IMR-90 (cell line): ENCODE data around the gene AKR7A2. TPM values are rescaled to one million over a fixed set of nuclear protein-coding genes. Genes with fewer than 3 reads are reported as not detected.
"Not testable (repeated sequence)": the region's sequence is repeated elsewhere in the genome, so short reads cannot be mapped to it uniquely, and the experiment has no call there.

Experiments
- ATAC-seq: fragments of 200-7000 bp; cut with Tn5 transposase; 2 replicates; pipeline ENCODE4 v1.9.1; 2020; ENCODE audit warnings: low read depth, mild to moderate bottlenecking, moderate library complexity
- BruUV-seq: library from RNA; stranded (reverse); fragments of 400-500 nt; replicated peaks from 2 replicates; lab custom pipeline; 2021; lab: Mats Ljungman, UMichigan
- CTCF ChIA-PET: fragments of 300-600 bp; formaldehyde crosslinking; extraction: SDS; loops from one replicate; lab custom pipeline; 2021; ENCODE audit warnings: antibody characterized with exemption; lab: Yijun Ruan, JAX
- POLR2A ChIA-PET: fragments of 300-600 bp; sonication (Branson Sonifier 250); formaldehyde crosslinking; loops from one replicate; lab custom pipeline; 2022; ENCODE audit warnings: antibody characterized with exemption; ENCODE audit not compliant: unreplicated experiment; lab: Charles Lee
- DNase-seq: peaks from one replicate; pipeline ENCODE4 v3.0.0; 2013
- H2AFZ ChIP-seq: replicated peaks from 2 replicates; pipeline ENCODE3; 2013; ENCODE audit warnings: low read length, mild to moderate bottlenecking; ENCODE audit not compliant: poor library complexity
- H2AK5ac ChIP-seq: 2 replicates; pipeline ENCODE4 v1.6.1; 2013; ENCODE audit warnings: low read depth, low read length, inconsistent platforms
- H2AK9ac ChIP-seq: replicated peaks from 2 replicates; pipeline ENCODE3; 2013; ENCODE audit warnings: mild to moderate bottlenecking, low read depth, low read length, moderate library complexity; ENCODE audit not compliant: poor library complexity
- H2BK120ac ChIP-seq: 2 replicates; pipeline ENCODE4 v1.6.1; 2013; ENCODE audit warnings: low read depth, low read length, inconsistent platforms
- H2BK15ac ChIP-seq: 3 replicates; pipeline ENCODE4 v1.6.1; 2013; ENCODE audit warnings: low read depth, low read length, inconsistent platforms
- H2BK20ac ChIP-seq: 2 replicates; pipeline ENCODE4 v1.6.1; 2013; ENCODE audit warnings: low read depth, mild to moderate bottlenecking, inconsistent platforms, low read length, moderate library complexity
- H2BK5ac ChIP-seq: 2 replicates; pipeline ENCODE4 v1.6.1; 2013; ENCODE audit warnings: mild to moderate bottlenecking, low read depth, low read length, inconsistent platforms; ENCODE audit not compliant: poor library complexity, severe bottlenecking
- H3K14ac ChIP-seq: replicated peaks from 2 replicates; pipeline ENCODE4 v1.6.1; 2013; ENCODE audit warnings: low read depth, low read length, inconsistent platforms
- H3K18ac ChIP-seq: 2 replicates; pipeline ENCODE4 v1.6.1; 2013; ENCODE audit warnings: low read depth, low read length, control low read depth
- H3K23ac ChIP-seq: 2 replicates; pipeline ENCODE4 v1.6.1; 2013; ENCODE audit warnings: low read depth, low read length, inconsistent platforms
- H3K27ac ChIP-seq: 2 replicates; pipeline ENCODE4 v1.5.1; 2013; ENCODE audit warnings: mild to moderate bottlenecking, control low read depth, low read length; ENCODE audit not compliant: insufficient read depth
- H3K27me3 ChIP-seq: 2 replicates; pipeline ENCODE4 v1.6.1; 2013; ENCODE audit warnings: low read length; ENCODE audit not compliant: control insufficient read depth, insufficient read depth
- H3K36me3 ChIP-seq: 2 replicates; pipeline ENCODE4 v1.6.1; 2013; ENCODE audit warnings: low read length, mixed read lengths; ENCODE audit not compliant: control insufficient read depth, insufficient read depth
- H3K4ac ChIP-seq: 2 replicates; pipeline ENCODE4 v1.6.1; 2013; ENCODE audit warnings: low read depth, low read length, inconsistent platforms
- H3K4me1 ChIP-seq: 2 replicates; pipeline ENCODE4 v1.6.1; 2013; ENCODE audit warnings: low read length, mixed read lengths; ENCODE audit not compliant: control insufficient read depth, insufficient read depth
- H3K4me2 ChIP-seq: 2 replicates; pipeline ENCODE4 v1.6.1; 2013; ENCODE audit warnings: low read depth, mild to moderate bottlenecking, control low read depth, low read length, moderate library complexity
- H3K4me3 ChIP-seq: 2 replicates; pipeline ENCODE4 v1.5.1; 2013; ENCODE audit warnings: low read depth, mild to moderate bottlenecking, control low read depth, low read length, moderate library complexity; ENCODE audit not compliant: insufficient read depth
- H3K56ac ChIP-seq: 2 replicates; pipeline ENCODE4 v1.6.1; 2013; ENCODE audit warnings: low read length, inconsistent platforms; ENCODE audit not compliant: insufficient read depth; ENCODE audit errors: extremely low read depth
- H3K79me1 ChIP-seq, 2 experiments: 2 replicates each; pipeline ENCODE4 v1.6.1; 2013; ENCODE audit warnings: low read length in 2 of 2, inconsistent platforms in 1 of 2, low read depth in 1 of 2
- H3K9ac ChIP-seq: 2 replicates; pipeline ENCODE4 v1.6.1; 2013; ENCODE audit warnings: low read depth, low read length, control low read depth
- H3K9me1 ChIP-seq: 2 replicates; pipeline ENCODE4 v1.6.1; 2013; ENCODE audit warnings: low read length, inconsistent platforms; ENCODE audit not compliant: insufficient read depth
- H3K9me3 ChIP-seq: 2 replicates; pipeline ENCODE4 v1.6.1; 2013; ENCODE audit warnings: low read length; ENCODE audit not compliant: control insufficient read depth, insufficient read depth
- H4K20me1 ChIP-seq: 2 replicates; pipeline ENCODE4 v1.6.1; 2013; ENCODE audit warnings: low read length, inconsistent platforms; ENCODE audit not compliant: insufficient read depth
- H4K5ac ChIP-seq: 2 replicates; pipeline ENCODE4 v1.6.1; 2013; ENCODE audit warnings: mild to moderate bottlenecking, low read depth, low read length, control low read depth
- H4K8ac ChIP-seq, 2 experiments: 2 replicates each; pipeline ENCODE4 v1.6.1; 2013; ENCODE audit warnings: low read depth in 2 of 2, low read length in 2 of 2, control low read depth in 1 of 2, inconsistent platforms in 1 of 2
- H4K91ac ChIP-seq: 2 replicates; pipeline ENCODE4 v1.6.1; 2013; ENCODE audit warnings: low read depth, low read length, inconsistent platforms; ENCODE audit not compliant: insufficient read depth
- CEBPB ChIP-seq: IDR thresholded peaks from 2 replicates; pipeline ENCODE4 v1.6.1; 2012; ENCODE audit warnings: low read depth, low read length, improper control_type of control experiment
- CHD1 ChIP-seq: IDR thresholded peaks from 2 replicates; pipeline ENCODE4 v1.6.1; 2012; ENCODE audit warnings: low read depth, low read length, improper control_type of control experiment
- FOS ChIP-seq: fragments of 150-350 bp; IDR thresholded peaks from 2 replicates; pipeline ENCODE4 v1.6.1; 2016; ENCODE audit warnings: low read depth, low read length
- MAZ ChIP-seq: IDR thresholded peaks from 2 replicates; pipeline ENCODE4 v1.6.1; 2012; ENCODE audit warnings: low read depth, mild to moderate bottlenecking, low read length, improper control_type of control experiment, moderate library complexity, borderline replicate concordance
- NFE2L2 ChIP-seq: fragments of 150-350 bp; IDR thresholded peaks from 2 replicates; pipeline ENCODE4 v1.6.1; 2016; ENCODE audit warnings: low read depth, mild to moderate bottlenecking, low read length
- SMC3 ChIP-seq: fragments of 150-350 bp; IDR thresholded peaks from 2 replicates; pipeline ENCODE4 v1.6.1; 2016; ENCODE audit warnings: low read depth, mild to moderate bottlenecking, antibody characterized with exemption, low read length, moderate library complexity
- USF2 ChIP-seq: fragments of 150-350 bp; IDR thresholded peaks from 2 replicates; pipeline ENCODE4 v1.6.1; 2017; ENCODE audit warnings: mild to moderate bottlenecking, antibody characterized with exemption, low read length, low read depth
- WGBS, 2 experiments: methylation state at CpG; one replicate each; pipeline versions ENCODE4 v1.1.5 to v1.1.7; 2013; ENCODE audit warnings: missing lambda C conversion rate in 2 of 2; ENCODE audit not compliant: insufficient read length in 1 of 2; ENCODE audit errors: extremely low coverage in 2 of 2; 5-methylcytosine and 5-hydroxymethylcytosine counted together
- dilution Hi-C: fragments of 300-500 bp; cut with HindIII; formaldehyde crosslinking; loops from one replicate; pipeline ENCODE4 v1.14.3; 2018; ENCODE audit warnings: low sequenced_read_pairs; ENCODE audit not compliant: unreplicated experiment
- in situ Hi-C: fragments of 300-500 bp; cut with MboI; formaldehyde crosslinking; loops from 3 replicates; pipeline ENCODE4 v1.14.3; 2019; ENCODE audit warnings: low sequenced_read_pairs, inconsistent platforms, mixed read lengths
- intact Hi-C: fragments of 100-400 bp; cut with micrococcal nuclease; formaldehyde crosslinking; loops from 2 replicates; pipeline ENCODE4 v1.10.0; 2022
- polyA plus RNA-seq, 3 experiments: library from polyadenylated mRNA; depleted of rRNA; stranded (reverse); fragments of >200 nt; gene quantifications; 2 replicates each; pipeline ENCODE4 v1.2.3, GENCODE V29; 2012; ENCODE audit warnings: low replicate concordance in 1 of 3
- total RNA-seq: library from RNA; depleted of rRNA; stranded (reverse); fragments of >200 nt; gene quantifications from 2 replicates; pipeline ENCODE4 v1.2.3, GENCODE V29; 2012

AKR7A2 gene
- total and polyA plus RNA-seq, 2 of the 4 experiments (the other 2 are of a cell fraction): 55.8 to 60.2 TPM

DNA sequence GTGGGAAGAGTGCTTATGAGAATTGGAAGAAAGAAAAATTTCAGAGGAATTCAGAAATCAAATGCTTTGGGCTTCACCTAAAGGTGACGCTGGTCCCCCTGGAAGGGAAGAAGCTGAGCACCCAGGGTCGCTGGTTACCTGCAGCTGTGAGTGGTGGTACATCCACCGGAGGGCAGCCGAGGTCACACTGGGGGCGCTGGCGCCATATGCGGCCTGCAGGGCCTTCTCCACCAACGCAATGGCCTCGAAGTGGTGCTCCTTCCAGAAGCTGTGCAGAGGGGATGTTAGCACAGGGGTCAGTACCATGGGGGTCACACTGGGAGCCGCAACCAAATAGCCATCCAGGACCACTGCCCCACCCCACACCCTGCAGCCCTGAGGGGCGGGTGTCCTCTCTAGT lies 6.1 kb downstream of the AKR7A2 start:
- in situ Hi-C loops (no loop called here), dilution Hi-C loops (no loop called here), intact Hi-C loops (no loop called here)
- ChIA-PET POLR2A (no interaction called here), CTCF (no interaction called here)
- ATAC-seq: no peak
- no peak overlapping the region for H2AFZ ChIP-seq
- no peak for TF ChIP-seq FOS
- TF ChIP-seq NFE2L2: no peak
- TF ChIP-seq MAZ: no peak
- no peak for TF ChIP-seq USF2
- no peak for TF ChIP-seq CEBPB
- no peak for TF ChIP-seq SMC3
- TF ChIP-seq CHD1: no peak
- H3K9ac ChIP-seq: no peak overlapping the region
- H4K8ac ChIP-seq: no peak overlapping the region
- H3K79me1 ChIP-seq: peaks cover 12 to 24% of the 10 kb centered on the region in 2 experiments
- H3K4me3 ChIP-seq: no peak overlapping the region
- H3K9me1 ChIP-seq: peaks cover 6% of the 10 kb centered on the region
- H3K27ac ChIP-seq: no peak overlapping the region
- H3K18ac ChIP-seq: no peak overlapping the region
- peaks cover 8% of the 10 kb centered on the region for H3K4me1 ChIP-seq
- 95% methylated on average over 7 of the region's 11 CpGs; no CpG with 5 or more reads in 1 of the 2 experiments for whole genome bisulfite sequencing, 2 experiments
- no peaks in the 10 kb centered on the region for H3K9me3 ChIP-seq
- H3K27me3 ChIP-seq: no peaks in the 10 kb centered on the region
- peaks cover 11% of the 10 kb centered on the region for H4K20me1 ChIP-seq
- no peak for DNase-seq
- H4K5ac ChIP-seq: no peak overlapping the region
- H3K4me2 ChIP-seq: no peak overlapping the region
- H3K56ac ChIP-seq: no peak overlapping the region
- H3K36me3 ChIP-seq: peaks cover 48% of the 10 kb centered on the region
- H3K4ac ChIP-seq: no peak overlapping the region
- H2AK5ac ChIP-seq: no peak overlapping the region
- no peak overlapping the region for H3K14ac ChIP-seq
- H2BK15ac ChIP-seq: no peak overlapping the region
- H2BK5ac ChIP-seq: no peak overlapping the region
- BruUV-seq: no TSS peak
- H2BK20ac ChIP-seq: no peak overlapping the region
- no peak overlapping the region for H2AK9ac ChIP-seq
- H4K91ac ChIP-seq: no peak overlapping the region
- H3K23ac ChIP-seq: no peak overlapping the region
- H2BK120ac ChIP-seq: no peak overlapping the region

- H3K36me3 ChIP-seq: peaks cover 52% of the 10 kb centered on the region
- H3K4me2 ChIP-seq, H3K56ac ChIP-seq, H3K23ac ChIP-seq, H3K9me1 ChIP-seq, H2AK9ac ChIP-seq, H3K4me3 ChIP-seq, POLR2A ChIA-PET, H4K20me1 ChIP-seq, ATAC-seq, H2BK120ac ChIP-seq, H3K18ac ChIP-seq, H3K27ac ChIP-seq, H2AK5ac ChIP-seq, H4K5ac ChIP-seq, H3K4ac ChIP-seq, H2BK20ac ChIP-seq, H3K4me1 ChIP-seq, intact Hi-C loops, H4K91ac ChIP-seq, in situ Hi-C loops, H3K79me1 ChIP-seq, H3K27me3 ChIP-seq, DNase-seq, H3K9me3 ChIP-seq, H2BK15ac ChIP-seq, BruUV-seq, H4K8ac ChIP-seq, H3K14ac ChIP-seq, H2BK5ac ChIP-seq, H3K9ac ChIP-seq, dilution Hi-C loops, H2AFZ ChIP-seq: not testable (repeated sequence)
- CTCF ChIA-PET: interaction anchor here (0.6 kb wide), 2 partner anchors 52 to 280 kb away, joined by 3 to 5 read pairs; partner anchors contain the start of gene MRTO4
- WGBS, 2 experiments: no CpG with 5 or more reads among the region's 10 CpGs
Observed at GRCh38 chr1:19304081-19304480, 7.9 kb downstream of the AKR7A2 start.
